ENCODE results near the gene INF2. TPM values are rescaled to one million over a fixed set of nuclear protein-coding genes. Genes with fewer than 3 reads are reported as not detected.
A peak's percentile ranks its signal among the peaks of the same experiment; 100 is the strongest.

The INF2 gene
- total and polyA plus RNA-seq, 2 experiments from 2014 or later, result 36.7 to 75.5 TPM

- Mint-ChIP-seq H3K4me3 (no peak overlapping the region), H3K9me3 (no peaks in the 10 kb centered on the region), H3K27ac (no peak overlapping the region; the same call in 1 of the 2 replicates), H3K4me1 (peaks cover 31% of the 10 kb centered on the region), H3K27me3 (ENCODE audit: insufficient read depth, low read depth, poor library complexity) (peaks cover 10% of the 10 kb centered on the region), H3K36me3 (ENCODE audit: low read depth) (peaks cover 4% of the 10 kb centered on the region; the same call in 1 of the 3 replicates)
- Histone ChIP-seq H3K4me1 (ENCODE audit: insufficient read depth) (peaks cover 23% of the 10 kb centered on the region), H3K4me3 (no peak overlapping the region), H4K20me1 (replicated peaks; ENCODE audit: insufficient read depth) (peaks cover 5% of the 10 kb centered on the region; the same call in 1 of the 2 replicates), H3F3A (replicated peaks; ENCODE audit: low read depth) (no peaks in the 10 kb centered on the region), H2AFZ (no peak overlapping the region), H3K27me3 (ENCODE audit: insufficient read depth) (no peaks in the 10 kb centered on the region), H3K79me2 (replicated peaks; ENCODE audit: insufficient read depth) (peaks cover 46% of the 10 kb centered on the region), H3K36me3 (ENCODE audit: insufficient read depth) (no peaks in the 10 kb centered on the region), H3K4me2 (peak overlapping the region; percentile 57; the same call in 1 of the 2 replicates), H3K9me2 (ENCODE audit: insufficient read depth) (no peaks in the 10 kb centered on the region), H3K27ac (ENCODE audit: low read depth) (0 out of 2 replicates have a peak overlapping the region, but pooled peaks have one; percentile 26)
- ATAC-seq (no peak), DNase-seq (ENCODE audit: low spot score) (no peak)
- TF ChIP-seq JUNB (IDR thresholded peaks at IDR 0.05; ENCODE audit: unreplicated experiment), result no peak
These were observed 5.1 kb downstream of the INF2 start for GRCh38 chr14:104694475-104694950.

GRCh38 chr14:104694991-104695659 lies 5.7 kb downstream of the INF2 start:
- H3K36me3 ChIP-seq (ENCODE audit: insufficient read depth), result no peaks in the 10 kb centered on the region
- peaks cover 31% of the 10 kb centered on the region for H3K4me1 Mint-ChIP-seq
- peak overlapping the region; percentile 57 for H3K4me2 ChIP-seq
- 0 out of 2 replicates have a peak overlapping the region, but pooled peaks have one; percentile 26 for H3K27ac ChIP-seq (ENCODE audit: low read depth)
- H3K4me1 ChIP-seq (ENCODE audit: insufficient read depth), result peaks cover 22% of the 10 kb centered on the region
- peaks cover 10% of the 10 kb centered on the region for H3K27me3 Mint-ChIP-seq (ENCODE audit: insufficient read depth, low read depth, poor library complexity)
- no peaks in the 10 kb centered on the region for H3K9me2 ChIP-seq (ENCODE audit: insufficient read depth)
- ATAC-seq, result peak; percentile 4; the same call in 1 of the 3 replicates
- TF ChIP-seq POLR2AphosphoS5 (IDR thresholded peaks at IDR 0.05; ENCODE audit: low read depth) (no peak), NANOG (IDR thresholded peaks at IDR 0.05; ENCODE audit: borderline replicate concordance) (no peak), STAT1 (IDR thresholded peaks at IDR 0.05; ENCODE audit: unreplicated experiment) (no peak), ZNF331 (CRISPR knock-in tag; IDR thresholded peaks at IDR 0.05; ENCODE audit: low read depth) (no peak)
- TF ChIP-seq, protein P1, sequence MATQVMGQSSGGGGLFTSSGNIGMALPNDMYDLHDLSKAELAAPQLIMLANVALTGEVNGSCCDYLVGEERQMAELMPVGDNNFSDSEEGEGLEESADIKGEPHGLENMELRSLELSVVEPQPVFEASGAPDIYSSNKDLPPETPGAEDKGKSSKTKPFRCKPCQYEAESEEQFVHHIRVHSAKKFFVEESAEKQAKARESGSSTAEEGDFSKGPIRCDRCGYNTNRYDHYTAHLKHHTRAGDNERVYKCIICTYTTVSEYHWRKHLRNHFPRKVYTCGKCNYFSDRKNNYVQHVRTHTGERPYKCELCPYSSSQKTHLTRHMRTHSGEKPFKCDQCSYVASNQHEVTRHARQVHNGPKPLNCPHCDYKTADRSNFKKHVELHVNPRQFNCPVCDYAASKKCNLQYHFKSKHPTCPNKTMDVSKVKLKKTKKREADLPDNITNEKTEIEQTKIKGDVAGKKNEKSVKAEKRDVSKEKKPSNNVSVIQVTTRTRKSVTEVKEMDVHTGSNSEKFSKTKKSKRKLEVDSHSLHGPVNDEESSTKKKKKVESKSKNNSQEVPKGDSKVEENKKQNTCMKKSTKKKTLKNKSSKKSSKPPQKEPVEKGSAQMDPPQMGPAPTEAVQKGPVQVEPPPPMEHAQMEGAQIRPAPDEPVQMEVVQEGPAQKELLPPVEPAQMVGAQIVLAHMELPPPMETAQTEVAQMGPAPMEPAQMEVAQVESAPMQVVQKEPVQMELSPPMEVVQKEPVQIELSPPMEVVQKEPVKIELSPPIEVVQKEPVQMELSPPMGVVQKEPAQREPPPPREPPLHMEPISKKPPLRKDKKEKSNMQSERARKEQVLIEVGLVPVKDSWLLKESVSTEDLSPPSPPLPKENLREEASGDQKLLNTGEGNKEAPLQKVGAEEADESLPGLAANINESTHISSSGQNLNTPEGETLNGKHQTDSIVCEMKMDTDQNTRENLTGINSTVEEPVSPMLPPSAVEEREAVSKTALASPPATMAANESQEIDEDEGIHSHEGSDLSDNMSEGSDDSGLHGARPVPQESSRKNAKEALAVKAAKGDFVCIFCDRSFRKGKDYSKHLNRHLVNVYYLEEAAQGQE (IDR thresholded peaks at IDR 0.05; ENCODE audit: unreplicated experiment), result no peak
- TF ChIP-seq, protein P2, sequence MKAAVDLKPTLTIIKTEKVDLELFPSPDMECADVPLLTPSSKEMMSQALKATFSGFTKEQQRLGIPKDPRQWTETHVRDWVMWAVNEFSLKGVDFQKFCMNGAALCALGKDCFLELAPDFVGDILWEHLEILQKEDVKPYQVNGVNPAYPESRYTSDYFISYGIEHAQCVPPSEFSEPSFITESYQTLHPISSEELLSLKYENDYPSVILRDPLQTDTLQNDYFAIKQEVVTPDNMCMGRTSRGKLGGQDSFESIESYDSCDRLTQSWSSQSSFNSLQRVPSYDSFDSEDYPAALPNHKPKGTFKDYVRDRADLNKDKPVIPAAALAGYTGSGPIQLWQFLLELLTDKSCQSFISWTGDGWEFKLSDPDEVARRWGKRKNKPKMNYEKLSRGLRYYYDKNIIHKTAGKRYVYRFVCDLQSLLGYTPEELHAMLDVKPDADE (IDR thresholded peaks at IDR 0.05), result 0 out of 2 replicates have a peak, but pooled peaks have one; percentile 38
- no peaks in the 10 kb centered on the region for H3K27me3 ChIP-seq (ENCODE audit: insufficient read depth)
- H3F3A ChIP-seq (replicated peaks; ENCODE audit: low read depth), result no peaks in the 10 kb centered on the region
- no peak overlapping the region for H2AFZ ChIP-seq
- H3K9me3 Mint-ChIP-seq, result no peaks in the 10 kb centered on the region
- H3K36me3 Mint-ChIP-seq (ENCODE audit: low read depth), result peaks cover 4% of the 10 kb centered on the region; the same call in 1 of the 3 replicates
- DNase-seq (ENCODE audit: low spot score), result no peak
- peaks cover 5% of the 10 kb centered on the region; the same call in 1 of the 2 replicates for H4K20me1 ChIP-seq (replicated peaks; ENCODE audit: insufficient read depth)
- peaks cover 42% of the 10 kb centered on the region for H3K79me2 ChIP-seq (replicated peaks; ENCODE audit: insufficient read depth)
- no peak overlapping the region for H3K4me3 Mint-ChIP-seq
- H3K27ac Mint-ChIP-seq, result no peak overlapping the region
- H3K4me3 ChIP-seq, result no peak overlapping the region
